HFF-Myc (cell line): ENCODE data around the gene OPCML.

Source experiments
- DNase-seq: peaks from one replicate; pipeline ENCODE4 v3.0.0-alpha.2; 2011; ENCODE audit warnings: low read depth; ENCODE audit errors: extremely low read depth
- H3K4me3 ChIP-seq: replicated peaks from 2 replicates; pipeline ENCODE4 v1.5.1; 2011; ENCODE audit warnings: low read depth, mild to moderate bottlenecking, control low read depth, low read length
- TF ChIP-seq, protein P1 (sequence below): IDR thresholded peaks from 2 replicates; pipeline ENCODE4 v1.5.1; 2012; ENCODE audit warnings: mild to moderate bottlenecking, low read depth, low read length, control low read depth; ENCODE audit errors: missing control alignments

OPCML gene

DNA sequence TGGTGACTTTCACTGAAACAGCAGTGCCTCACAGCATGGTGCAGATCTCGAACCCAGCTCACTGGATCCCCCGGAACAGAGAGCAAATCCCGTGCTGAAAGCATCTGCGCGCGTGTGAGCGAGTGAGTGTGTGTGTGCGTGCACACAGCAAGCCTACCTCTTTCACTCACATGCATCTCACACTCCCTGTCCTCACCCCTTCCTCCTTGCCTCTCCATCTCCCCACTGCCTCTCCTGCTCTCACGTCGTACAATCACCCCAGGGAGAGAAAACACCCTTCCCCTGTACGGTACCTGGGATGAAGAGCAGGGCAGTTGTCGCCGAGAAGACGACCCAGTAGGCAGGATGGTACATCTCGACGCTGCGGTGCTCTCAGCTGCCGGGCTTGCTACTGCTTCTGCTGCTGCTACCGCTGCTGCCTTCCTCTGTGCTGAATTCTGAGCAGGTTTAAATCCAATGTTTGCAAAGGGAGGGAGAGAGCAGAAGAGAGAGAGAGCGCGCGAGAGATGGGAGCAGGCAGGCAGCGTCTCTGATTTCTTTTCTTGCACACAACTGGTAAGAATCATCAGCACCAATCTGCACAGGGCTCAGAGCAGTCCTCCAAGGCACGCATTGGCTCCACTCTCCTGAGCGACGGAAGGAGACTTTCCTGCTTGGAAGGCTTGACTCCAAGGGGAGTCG lies at the start of gene OPCML:
TSS of gene OPCML (minus strand) at position 531 of the 681 bp plus-strand sequence.
- TF ChIP-seq, protein P1, sequence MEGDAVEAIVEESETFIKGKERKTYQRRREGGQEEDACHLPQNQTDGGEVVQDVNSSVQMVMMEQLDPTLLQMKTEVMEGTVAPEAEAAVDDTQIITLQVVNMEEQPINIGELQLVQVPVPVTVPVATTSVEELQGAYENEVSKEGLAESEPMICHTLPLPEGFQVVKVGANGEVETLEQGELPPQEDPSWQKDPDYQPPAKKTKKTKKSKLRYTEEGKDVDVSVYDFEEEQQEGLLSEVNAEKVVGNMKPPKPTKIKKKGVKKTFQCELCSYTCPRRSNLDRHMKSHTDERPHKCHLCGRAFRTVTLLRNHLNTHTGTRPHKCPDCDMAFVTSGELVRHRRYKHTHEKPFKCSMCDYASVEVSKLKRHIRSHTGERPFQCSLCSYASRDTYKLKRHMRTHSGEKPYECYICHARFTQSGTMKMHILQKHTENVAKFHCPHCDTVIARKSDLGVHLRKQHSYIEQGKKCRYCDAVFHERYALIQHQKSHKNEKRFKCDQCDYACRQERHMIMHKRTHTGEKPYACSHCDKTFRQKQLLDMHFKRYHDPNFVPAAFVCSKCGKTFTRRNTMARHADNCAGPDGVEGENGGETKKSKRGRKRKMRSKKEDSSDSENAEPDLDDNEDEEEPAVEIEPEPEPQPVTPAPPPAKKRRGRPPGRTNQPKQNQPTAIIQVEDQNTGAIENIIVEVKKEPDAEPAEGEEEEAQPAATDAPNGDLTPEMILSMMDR = no peak
- no peak for DNase-seq
- no peak within 1 kb of the TSS for H3K4me3 ChIP-seq

DNA sequence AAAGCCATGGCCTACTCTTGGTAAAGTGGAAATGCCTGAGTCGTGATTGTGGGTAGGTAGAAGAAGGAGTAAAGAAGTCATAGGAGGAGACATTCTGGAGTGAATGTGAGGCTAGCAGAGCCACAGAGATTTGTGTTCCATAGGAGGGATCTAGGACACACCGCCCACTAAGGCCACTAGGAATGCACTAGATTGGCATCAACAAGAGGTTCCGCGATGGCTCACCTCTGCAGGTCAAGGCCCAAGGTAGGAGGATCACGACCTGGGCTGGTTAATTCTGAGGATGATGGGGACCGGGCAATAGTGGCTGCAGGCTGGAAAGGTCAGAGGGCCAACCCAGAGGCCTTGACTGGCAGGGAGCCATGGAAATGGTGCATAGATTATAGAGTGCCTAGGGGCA lies 48.8 kb upstream of the OPCML start:
- H3K4me3 ChIP-seq = no peak overlapping the region
- TF ChIP-seq, protein P1 = no peak
- DNase-seq = no peak

DNA sequence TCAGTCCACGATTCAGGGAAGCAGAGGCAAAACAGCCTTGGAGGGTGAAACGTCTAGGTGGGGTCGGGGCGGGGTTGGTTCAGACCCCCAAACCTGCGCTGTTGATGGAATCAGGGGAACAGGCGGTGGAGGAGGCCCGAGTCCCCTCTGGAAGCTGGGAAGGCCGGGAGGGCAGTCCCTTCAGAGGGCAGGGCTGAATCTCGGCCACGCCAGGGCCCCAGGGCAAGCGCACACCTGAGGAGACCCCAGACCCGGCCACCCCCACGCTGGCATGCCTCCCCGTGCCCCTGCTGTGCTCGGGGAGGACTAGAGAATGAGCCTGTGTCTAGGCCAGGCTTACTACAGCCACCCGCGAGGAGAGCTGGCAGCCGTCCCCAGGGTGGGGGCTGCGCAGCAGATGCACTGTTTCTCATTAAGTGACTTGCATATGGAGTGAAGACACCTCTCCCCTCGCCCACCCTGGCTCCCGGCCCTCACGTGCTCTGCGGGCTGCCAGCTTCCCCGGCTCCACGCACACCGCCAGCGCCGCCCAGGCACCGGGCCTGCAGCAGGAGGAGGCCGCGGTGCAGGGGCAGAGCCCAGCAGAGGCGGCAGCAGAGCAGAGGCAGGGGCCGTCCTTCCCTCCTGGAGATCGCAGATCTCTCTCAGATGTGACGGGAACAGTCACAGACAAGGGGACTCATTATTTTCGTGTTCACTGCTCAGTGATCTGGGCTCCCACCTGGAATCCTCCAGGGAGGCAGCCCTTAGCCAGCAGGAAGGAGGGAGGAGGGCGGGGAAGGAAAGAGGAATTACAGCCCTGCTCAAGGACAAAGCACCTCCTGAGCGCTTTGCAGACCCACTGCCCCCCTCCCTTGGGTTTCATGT lies 47.1 kb upstream of the OPCML start:
- no peak overlapping the region for H3K4me3 ChIP-seq
- TF ChIP-seq, protein P1 = no peak
- DNase-seq = no peak

DNA sequence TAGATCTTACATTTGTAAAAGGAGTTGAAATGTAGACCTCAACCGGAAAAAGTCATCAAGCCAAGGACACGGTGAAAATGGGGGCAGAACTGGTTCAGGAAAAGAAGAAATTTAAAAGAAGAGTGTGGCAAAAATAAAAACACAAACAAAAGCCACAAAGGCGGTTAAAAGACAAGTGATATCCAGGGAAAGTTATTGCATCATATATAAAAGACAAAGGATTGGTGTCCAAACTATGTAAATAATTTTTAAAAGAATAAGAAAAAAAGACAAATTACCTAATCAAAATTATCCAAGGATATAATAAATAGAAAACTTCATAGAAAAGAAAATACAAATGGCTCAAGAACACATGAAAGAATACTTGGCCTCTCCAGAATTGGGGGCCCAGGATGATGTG lies 45.1 kb upstream of the OPCML start:
- no peak overlapping the region for H3K4me3 ChIP-seq
- TF ChIP-seq, protein P1 = no peak
- no peak for DNase-seq

DNA sequence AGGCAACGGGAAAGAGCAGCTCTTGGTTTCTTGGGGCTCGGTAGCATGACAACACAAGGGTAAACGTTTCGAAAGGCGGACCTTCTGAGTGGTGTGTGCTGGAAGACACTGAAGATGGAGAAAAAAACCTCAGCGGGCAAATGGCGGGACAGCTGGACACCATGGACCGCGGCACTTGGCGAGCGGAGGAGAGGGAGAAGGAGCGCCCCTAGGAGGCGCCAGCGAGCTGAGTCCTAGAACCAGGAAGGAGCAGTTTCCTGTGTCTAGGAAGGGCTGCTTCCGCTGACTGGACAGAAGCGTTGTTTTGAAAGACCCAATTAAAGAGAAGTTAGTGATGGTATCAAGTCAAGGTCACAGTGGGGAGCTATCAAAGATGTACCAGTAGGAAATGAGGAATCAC lies 44.0 kb upstream of the OPCML start:
- TF ChIP-seq, protein P1 = peak; percentile 13
- H3K4me3 ChIP-seq = no peak overlapping the region

DNA sequence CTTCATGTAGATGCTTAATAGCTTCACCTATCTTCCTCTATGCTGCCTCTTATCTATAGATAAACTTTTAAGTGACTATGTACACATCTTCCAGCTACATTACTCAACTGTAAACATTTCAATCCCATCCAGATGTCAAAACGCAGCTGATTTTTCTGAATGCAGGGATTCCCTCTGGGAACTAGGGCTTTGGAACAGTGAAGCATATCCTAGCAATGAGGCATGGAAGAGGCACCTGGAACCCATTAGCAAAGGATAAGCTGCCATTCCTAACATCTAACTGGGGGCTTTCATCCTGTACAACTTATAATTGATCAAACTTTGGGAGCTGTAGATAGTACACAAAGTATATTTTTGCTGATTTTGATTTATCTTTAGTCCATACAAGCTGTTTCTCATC lies 40.8 kb upstream of the OPCML start:
- no peak for DNase-seq

More for the DNA sequence above, 44.0 kb upstream of the OPCML start:
- DNase-seq = no peak

More for the DNA sequence above, 40.8 kb upstream of the OPCML start:
- TF ChIP-seq, protein P1 = no peak
- H3K4me3 ChIP-seq = no peak overlapping the region
